Activated effector memory CD4-positive, alpha-beta T cell treated with anti-CD3 and anti-CD28 coated beads, Interleukin-2, amount 50 U/mL, for 16 hours (primary cell): ENCODE measurements around the gene FBRSL1.

Source experiments
- DNase-seq: peaks from one replicate; pipeline ENCODE4 v3.0.0-alpha.2; 2020

The FBRSL1 gene

GRCh38 chr12:132513458-132514135, 23.6 kb downstream of the FBRSL1 start:
- DNase-seq: no peak

DNA sequence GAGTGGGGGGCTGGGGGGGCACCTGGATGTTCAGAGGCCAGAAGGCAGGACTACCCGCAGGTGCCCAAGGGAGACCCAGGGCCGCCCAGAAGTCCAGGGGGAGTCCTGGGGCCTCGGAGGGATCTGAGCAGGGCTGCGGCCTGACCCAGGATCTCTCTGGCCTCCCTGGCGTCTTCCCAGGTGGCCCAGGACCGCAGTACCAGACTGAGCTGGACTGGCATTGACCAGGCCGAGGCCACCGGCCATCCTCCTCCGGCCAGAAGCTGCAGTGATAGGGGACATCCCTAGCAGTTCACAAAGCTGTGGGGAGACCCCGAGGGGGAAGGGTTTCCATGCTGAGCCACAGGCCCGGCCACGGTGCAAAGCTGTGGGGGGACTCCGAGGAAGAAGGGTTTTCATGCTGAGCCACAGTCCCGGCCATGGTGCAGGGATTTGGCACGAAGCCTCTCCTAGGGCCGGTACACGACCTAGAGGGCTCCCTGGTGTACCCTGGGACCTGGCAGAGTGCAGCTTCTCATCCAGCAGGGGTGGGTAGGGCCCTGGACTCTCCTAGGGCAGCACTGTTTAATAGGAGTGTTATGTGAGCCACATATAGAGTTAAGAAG, 24.4 kb downstream of the FBRSL1 start:
- no peak for DNase-seq

DNA sequence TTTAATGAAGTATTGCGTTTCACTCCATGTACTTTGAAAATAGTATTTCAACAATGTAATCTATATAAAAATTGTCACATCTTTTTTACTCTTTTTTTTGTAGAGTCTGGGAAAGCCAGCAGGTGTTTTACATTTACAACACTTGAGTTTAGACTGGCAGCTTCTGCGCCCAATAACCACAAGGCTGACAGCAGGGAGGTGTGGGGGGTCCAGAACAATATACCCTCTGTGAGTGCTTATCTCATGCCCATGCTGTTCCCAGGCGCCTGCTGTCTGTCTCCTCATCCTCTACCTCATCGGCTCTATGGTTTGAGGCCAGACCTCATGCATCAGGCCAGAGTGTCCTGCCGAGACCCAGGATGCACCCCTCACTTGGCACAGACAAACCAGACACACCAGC, 24.9 kb downstream of the FBRSL1 start:
- DNase-seq: no peak

DNA sequence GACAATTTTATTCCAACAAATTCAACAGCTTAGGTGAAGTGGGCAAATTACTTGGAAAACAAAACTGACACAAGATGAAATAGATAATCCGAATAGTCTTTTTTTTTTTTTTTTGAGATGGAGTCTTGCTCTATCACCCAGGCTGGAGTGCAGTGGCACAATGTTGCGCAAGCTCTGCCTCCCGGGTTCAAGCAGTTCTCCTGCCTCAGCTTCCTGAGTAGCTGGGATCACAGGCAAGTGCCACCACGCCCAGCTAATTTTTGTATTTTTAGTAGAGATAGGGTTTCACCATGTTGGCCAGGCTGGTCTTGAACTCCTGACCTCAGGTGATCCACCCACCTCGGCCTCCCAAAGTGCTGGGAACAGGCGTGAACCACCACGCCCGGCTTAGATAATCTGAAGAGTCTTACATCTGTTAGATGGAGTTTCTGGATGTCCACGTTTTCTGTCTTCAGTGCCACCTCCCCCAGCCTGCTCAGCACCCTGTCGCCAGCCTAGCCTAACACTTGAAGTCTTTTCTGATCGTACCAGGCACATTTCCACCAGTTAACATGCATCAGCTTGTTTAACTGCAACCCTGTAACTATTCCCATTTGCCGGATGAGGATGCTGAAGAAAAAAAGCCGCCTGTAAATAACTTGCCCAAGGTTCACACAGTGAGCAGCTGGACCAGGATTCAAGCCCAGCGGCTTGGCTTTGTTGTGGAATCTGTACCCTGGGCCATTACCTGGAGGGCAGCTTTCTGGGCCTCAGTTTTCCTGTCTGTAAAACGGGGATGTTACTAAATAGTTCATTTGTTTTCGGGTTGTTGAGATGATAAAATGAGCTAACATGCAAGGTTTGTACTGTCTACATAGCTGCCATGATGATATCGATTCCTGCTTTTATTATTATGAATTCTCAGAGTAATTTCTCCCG, 26.4 kb downstream of the FBRSL1 start:
- DNase-seq: no peak

- DNase-seq: no peak
Observed at GRCh38 chr12:132517013-132517739, 27.2 kb downstream of the FBRSL1 start.

- DNase-seq: no peak
Observed at GRCh38 chr12:132517740-132518100, 27.8 kb downstream of the FBRSL1 start.

DNA sequence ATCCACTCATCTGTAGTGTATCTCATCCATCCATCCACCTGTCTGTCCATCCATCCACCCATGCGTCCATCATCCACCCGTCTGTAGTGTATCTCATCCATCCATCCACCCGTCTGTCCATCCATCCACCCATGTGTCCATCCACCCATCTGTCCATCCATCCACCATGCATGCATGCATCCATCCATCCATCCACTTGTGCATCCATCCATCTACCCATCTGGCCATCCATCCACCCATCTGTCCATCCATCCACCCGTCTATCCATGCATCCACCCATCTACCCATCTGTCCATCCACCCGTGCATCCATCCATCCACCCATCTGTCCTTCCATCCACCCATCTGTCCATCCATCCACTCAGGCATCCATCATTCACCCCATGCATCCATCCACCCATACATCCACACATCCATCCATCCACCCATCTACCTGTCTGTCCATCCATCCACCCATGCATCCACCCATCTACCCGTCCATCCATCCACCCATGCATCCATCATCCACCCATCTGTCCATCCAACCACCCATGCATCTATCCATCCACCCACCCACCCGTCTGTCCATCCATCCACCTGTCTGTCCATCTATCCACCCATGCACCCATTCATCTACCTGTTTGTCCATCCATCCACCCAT, 28.5 kb downstream of the FBRSL1 start:
- no peak for DNase-seq

GRCh38 chr12:132520421-132521199, 30.7 kb downstream of the FBRSL1 start:
- DNase-seq: no peak

- DNase-seq: no peak
Observed at GRCh38 chr12:132521200-132521580, 31.2 kb downstream of the FBRSL1 start.

DNA sequence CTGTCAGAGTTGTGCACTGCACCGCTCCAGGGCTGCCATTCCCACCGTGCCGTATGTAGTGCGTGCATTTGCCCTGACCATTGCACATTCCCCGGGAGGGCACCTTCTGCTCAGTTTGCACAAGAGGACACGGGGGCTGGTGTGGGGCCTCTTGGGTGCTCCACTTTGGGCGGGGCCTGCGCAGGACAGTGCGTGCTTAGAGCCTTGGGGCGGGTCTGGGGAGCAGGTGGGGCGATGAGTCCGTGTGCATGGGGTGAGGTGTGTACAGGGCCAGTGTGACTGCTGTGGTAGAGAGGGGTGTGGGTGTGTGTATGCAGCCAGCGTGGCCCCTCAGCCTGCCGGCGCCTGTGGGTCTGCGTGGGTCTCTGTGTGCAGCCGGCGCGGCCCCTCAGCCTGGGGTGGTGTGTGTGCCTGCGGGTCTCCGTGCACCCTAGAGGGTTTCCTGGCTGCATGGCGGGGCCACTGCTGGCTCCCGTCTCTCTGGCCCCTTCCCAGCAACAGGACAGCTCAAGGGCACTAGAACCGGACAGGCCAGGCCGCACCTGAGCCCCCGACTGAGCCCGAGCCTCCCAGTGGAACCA, 31.9 kb downstream of the FBRSL1 start:
- DNase-seq: no peak

- no peak for DNase-seq
Observed at GRCh38 chr12:132522592-132523380, 32.8 kb downstream of the FBRSL1 start.

DNA sequence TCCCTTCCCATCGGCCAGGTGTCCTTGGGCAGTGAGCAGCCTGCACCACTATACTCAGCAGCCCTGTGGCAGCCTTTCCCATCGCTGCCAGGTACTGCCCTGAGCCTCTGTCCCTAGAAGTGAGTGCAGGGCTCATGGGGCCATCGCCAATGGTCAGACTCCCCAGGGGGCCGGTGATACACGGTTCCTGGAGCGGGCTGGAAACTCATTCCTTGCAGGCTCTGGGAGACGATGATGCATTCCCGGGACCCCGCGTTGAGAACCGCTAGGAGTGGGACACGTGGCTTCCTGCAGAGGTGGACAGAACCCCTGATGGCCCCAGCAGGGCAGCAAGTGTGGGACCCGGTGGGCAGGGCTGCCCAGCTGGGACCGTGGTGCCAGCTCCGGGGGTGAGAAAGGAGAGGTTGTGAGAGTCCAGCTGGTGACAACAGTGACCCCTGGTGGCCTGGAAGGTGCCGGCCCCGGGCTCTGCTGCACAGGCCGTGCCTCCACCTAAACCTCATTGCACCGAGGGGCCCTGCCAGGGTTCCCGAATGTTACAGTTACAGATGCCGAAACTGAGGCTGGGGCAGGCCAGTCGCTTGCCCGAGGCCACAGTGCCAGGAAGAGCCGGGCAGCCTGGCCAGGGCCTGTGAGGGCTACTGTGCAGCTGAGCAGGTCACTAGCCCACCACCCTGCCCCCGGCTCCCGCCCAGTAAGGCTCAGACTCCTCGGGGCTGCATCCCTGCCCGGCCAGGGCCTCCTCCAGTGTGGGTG, 33.8 kb downstream of the FBRSL1 start:
- DNase-seq: peak; percentile 88

DNA sequence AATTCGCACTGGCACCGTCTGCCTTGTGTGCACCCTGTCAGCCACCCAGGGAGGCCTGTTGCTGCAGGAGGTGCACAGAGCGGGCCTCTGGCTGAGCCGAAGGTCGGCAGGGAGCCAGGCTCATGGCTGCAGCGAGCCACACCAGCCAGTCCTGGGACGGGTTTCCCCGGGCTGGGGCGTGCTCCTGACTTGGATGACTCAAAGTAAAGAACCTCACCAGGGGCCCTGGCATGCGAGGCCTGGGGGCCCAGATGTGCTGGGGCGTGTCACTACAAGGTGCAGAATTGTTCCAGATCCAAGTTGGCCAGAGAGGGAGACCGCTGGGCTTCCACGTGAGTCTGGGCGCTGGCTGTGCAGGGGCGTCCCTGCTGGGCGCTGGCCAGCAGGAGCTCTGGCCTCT, 34.5 kb downstream of the FBRSL1 start:
- no peak for DNase-seq

DNA sequence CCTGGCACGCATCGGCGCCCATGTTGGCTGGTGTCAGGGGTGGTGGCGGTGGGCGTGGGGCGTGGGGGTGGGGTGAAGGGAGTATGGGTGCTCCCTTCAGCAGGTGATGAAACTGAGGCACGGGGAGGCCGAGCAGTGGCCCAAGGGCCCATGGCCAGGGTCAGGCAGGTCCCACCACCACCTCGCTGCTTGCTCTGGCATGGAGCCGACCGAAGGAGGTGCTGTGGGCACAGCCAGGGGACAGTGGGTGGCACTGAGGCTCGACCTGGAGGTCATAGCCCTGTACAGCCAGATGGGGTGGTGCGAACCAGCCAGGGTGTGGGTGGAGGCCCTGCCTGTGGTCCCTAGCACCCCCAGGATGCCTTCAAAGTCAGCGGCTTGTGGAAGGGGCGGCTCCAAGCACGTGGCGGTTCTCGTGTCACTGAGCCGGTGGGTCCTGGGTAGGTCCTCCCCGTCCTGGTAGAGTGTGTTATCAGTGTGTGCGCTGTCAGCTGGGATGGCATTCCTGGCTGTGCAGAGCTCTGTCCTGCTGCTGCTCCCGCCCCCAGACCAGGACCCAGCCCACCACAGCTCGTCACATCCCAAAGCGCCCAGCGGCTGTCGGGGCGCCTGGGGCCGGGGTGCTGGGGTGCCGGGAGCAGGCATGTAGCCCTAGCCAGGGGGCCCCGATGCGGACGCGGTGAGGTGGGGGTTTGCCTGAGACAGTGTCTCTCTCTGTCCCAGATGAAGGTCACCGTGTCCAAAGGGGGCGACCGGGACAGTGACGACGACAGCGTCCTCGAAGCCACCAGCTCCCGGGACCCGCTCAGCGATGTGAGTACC, 35.3 kb downstream of the FBRSL1 start:
- DNase-seq: no peak

DNA sequence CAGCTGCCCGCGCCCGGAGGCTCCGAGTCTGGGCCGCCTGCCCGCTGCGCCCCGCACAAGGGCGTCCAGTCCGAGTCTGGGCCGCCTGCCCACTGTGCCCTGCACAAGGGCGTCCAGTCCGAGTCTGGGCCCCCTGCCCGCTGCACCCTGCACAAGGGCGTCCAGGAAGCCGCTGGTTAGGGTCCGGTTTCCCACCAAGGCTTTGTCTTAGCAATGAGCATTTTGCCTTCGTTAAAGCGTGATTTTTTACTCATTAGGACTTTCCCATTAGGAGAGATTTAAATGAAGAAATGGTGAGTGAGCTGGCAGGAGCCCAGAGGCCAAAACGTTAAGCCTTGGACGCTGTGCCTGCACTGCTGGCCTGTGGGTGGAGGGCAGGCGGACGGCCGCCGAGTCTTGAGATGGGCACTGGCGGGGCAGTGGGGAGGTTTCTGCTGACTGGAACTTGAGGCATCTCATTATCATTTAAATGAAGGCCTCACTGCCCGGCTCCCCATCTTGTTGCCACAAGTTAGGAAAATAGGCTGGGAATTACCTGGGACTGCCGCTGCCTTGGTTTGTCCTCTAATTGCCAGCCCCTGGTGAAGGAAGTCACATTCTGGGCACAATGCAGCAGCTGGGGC, 36.0 kb downstream of the FBRSL1 start:
- no peak for DNase-seq

DNA sequence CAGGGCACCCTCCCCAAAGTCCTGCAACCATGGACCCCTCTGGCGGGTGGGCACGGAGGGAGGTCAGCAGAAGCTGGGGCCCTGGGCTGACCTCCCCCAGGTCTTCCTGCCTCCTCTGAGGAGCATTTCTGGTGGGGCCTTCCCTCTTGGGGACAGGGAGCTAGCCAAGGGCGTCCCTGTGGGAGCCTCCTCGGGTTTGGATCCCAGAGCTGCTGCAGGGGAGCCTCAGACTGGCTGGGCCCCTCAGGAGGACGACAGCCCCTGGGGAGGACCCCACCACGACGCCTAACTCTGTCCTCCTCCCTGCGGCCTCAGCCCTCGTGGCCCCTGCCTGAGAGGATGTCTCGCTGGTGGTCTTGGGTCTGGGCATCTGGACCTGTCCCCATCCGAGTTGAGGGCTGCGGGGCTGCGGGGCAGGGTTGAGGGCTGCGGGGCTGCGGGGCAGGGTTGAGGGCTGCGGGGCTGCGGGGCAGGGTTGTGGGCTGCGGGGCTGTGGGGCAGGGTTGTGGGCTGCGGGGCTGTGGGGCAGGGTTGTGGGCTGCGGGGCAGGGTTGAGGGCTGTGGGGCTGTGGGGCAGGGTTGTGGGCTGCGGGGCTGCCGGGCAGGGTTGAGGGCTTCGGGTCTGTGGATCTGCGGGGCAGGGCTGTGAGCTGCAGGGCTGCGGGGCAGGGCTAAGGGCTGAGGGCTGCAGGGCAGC, 37.4 kb downstream of the FBRSL1 start:
- DNase-seq: no peak

GRCh38 chr12:132527883-132528264, 37.9 kb downstream of the FBRSL1 start:
- DNase-seq: no peak

DNA sequence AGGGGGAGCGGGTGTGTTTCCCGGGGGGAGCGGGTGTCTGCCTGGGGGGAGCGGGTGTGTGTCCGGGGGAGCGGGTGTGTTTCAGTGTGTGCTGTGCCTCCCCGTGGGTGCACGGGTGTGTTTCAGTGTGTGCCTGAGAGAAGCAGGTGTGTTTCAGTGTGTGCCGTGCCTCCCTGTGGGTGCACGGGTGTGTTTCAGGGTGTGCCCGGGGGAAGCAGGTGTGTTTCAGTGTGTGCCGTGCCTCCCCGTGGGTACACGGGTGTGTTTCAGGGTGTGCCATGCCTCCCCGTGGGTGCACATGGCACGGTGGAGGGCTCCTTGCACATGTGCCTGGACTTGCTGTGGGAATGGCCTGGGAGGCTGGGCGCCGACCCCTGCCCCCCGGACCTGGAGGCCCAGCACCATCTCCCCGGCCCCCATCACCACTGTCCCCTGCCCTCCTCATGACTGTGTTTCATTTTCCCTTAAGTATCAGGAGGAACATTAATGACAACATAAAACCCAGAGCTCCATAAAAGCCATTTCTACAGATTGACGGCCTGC, 38.7 kb downstream of the FBRSL1 start:
- no peak for DNase-seq
